Common myeloid progenitor, CD34-positive (primary cell): Measurements from ENCODE around the gene ZNF445.
"Not testable (repeated sequence)": the region's sequence is repeated elsewhere in the genome, so short reads cannot be mapped to it uniquely, and the experiment has no call there.

ENCODE experiments used
- CTCF ChIA-PET: fragments of 350-600 bp; sonication (Branson Sonifier 250); formaldehyde crosslinking; loops from one replicate; lab custom pipeline; 2021; ENCODE audit warnings: antibody characterized with exemption; lab: Charles Lee
- POLR2A ChIA-PET: fragments of 350-600 bp; sonication (Branson Sonifier 250); formaldehyde crosslinking; loops from one replicate; lab custom pipeline; 2021; ENCODE audit warnings: antibody characterized with exemption; lab: Charles Lee
- DNase-seq, 3 donors: peaks; one replicate each; pipeline versions ENCODE4 v3.0.0 to v3.0.0-alpha.2; 2013
- H3K27ac ChIP-seq, 2 experiments: 1 replicate in 1 of 2; 2 replicates in 1 of 2; pipeline ENCODE4 v1.7.0; 2013; ENCODE audit warnings: inconsistent platforms in 2 of 2, low read length in 2 of 2, mild to moderate bottlenecking in 2 of 2, low read depth in 1 of 2, moderate library complexity in 1 of 2; ENCODE audit not compliant: severe bottlenecking in 2 of 2, insufficient read depth in 1 of 2, poor library complexity in 1 of 2
- H3K27me3 ChIP-seq, 5 experiments: replicated peaks in 2 of 5; 1 replicate in 3 of 5; 2 replicates in 2 of 5; pipeline versions ENCODE4 v1.6.1 to v1.7.0; 2013; ENCODE audit warnings: low read length in 4 of 5, mild to moderate bottlenecking in 2 of 5, moderate library complexity in 2 of 5, inconsistent platforms in 1 of 5; ENCODE audit not compliant: insufficient read depth in 5 of 5, control insufficient read depth in 4 of 5
- H3K36me3 ChIP-seq, 4 experiments: 1 replicate in 2 of 4; 2 replicates in 2 of 4; pipeline versions ENCODE4 v1.6.1 to v1.7.0; 2013; ENCODE audit warnings: low read length in 3 of 4, control low read depth in 1 of 4, mild to moderate bottlenecking in 1 of 4; ENCODE audit not compliant: control insufficient read depth in 4 of 4, insufficient read depth in 4 of 4
- H3K4me1 ChIP-seq, 4 experiments: 1 replicate in 3 of 4; 2 replicates in 1 of 4; pipeline versions ENCODE4 v1.6.1 to v1.7.1; 2013; ENCODE audit warnings: low read length in 3 of 4, mild to moderate bottlenecking in 3 of 4, control low read depth in 1 of 4, inconsistent platforms in 1 of 4, moderate library complexity in 1 of 4; ENCODE audit not compliant: control insufficient read depth in 4 of 4, insufficient read depth in 4 of 4; ENCODE audit errors: control extremely low read depth in 1 of 4
- H3K4me3 ChIP-seq, 7 experiments: 1 replicate in 4 of 7; 2 replicates in 3 of 7; pipeline versions ENCODE4 v1.5.1 to v1.7.0; 2013; ENCODE audit warnings: mild to moderate bottlenecking in 7 of 7, low read length in 6 of 7, moderate library complexity in 6 of 7, inconsistent platforms in 2 of 7, low read depth in 2 of 7, control low read depth in 1 of 7; ENCODE audit not compliant: insufficient read depth in 4 of 7, control insufficient read depth in 1 of 7; ENCODE audit errors: extremely low read depth in 1 of 7
- H3K9me3 ChIP-seq, 5 experiments: 1 replicate in 4 of 5; 2 replicates in 1 of 5; pipeline versions ENCODE4 v1.6.1 to v1.7.1; 2013; ENCODE audit warnings: low read length in 4 of 5, mild to moderate bottlenecking in 2 of 5, inconsistent platforms in 1 of 5, low read depth in 1 of 5, moderate library complexity in 1 of 5; ENCODE audit not compliant: control insufficient read depth in 4 of 5, insufficient read depth in 2 of 5; ENCODE audit errors: control extremely low read depth in 1 of 5
- WGBS: methylation state at CpG from one replicate; pipeline ENCODE4 v1.1.5; 2013; ENCODE audit not compliant: insufficient coverage; 5-methylcytosine and 5-hydroxymethylcytosine counted together

ZNF445 gene

GRCh38 chr3:44470430-44470829 is 7.0 kb downstream of the ZNF445 start:
- H3K27me3 ChIP-seq, result no peaks in the 10 kb centered on the region
- ChIA-PET CTCF (interaction anchor here (3.4 kb wide), 1 partner anchor 9 kb away, joined by 13 read pairs; no protein-coding TSS in a partner anchor), POLR2A (no interaction called here)
- H3K4me3 ChIP-seq, result no peak overlapping the region
- peaks cover 0 to 7% (median 5%) of the 10 kb centered on the region in 4 experiments for H3K4me1 ChIP-seq
- DNase-seq, result no peak
- no peaks in the 10 kb centered on the region for H3K9me3 ChIP-seq
- no peak overlapping the region for H3K27ac ChIP-seq
- peaks cover 3 to 25% (median 17%) of the 10 kb centered on the region in 4 experiments for H3K36me3 ChIP-seq
- WGBS, result 100% methylated on average over 1 of the region's 1 CpG

- H3K4me3 ChIP-seq, result no peak overlapping the region
- peaks cover 0 to 6% (median 5%) of the 10 kb centered on the region in 4 experiments for H3K4me1 ChIP-seq
- H3K9me3 ChIP-seq, result no peaks in the 10 kb centered on the region
- CTCF ChIA-PET, result interaction anchor here (3.4 kb wide), 1 partner anchor 8 kb away, joined by 13 read pairs; no protein-coding TSS in a partner anchor
- 95% methylated on average over 3 of the region's 5 CpGs for WGBS
- no peak for DNase-seq
- H3K27ac ChIP-seq, result no peak overlapping the region
- peaks cover 3 to 25% (median 17%) of the 10 kb centered on the region in 4 experiments for H3K36me3 ChIP-seq
- no peaks in the 10 kb centered on the region for H3K27me3 ChIP-seq
- POLR2A ChIA-PET, result no interaction called here
These were observed 7.6 kb downstream of the ZNF445 start for GRCh38 chr3:44469914-44470313.

- 97% methylated on average over 5 of the region's 10 CpGs for WGBS
- Histone ChIP-seq H3K4me1 (peaks cover 0 to 6% (median 3%) of the 10 kb centered on the region in 4 experiments), H3K9me3 (no peaks in the 10 kb centered on the region), H3K4me3 (no peak overlapping the region), H3K36me3 (peaks cover 3 to 33% (median 21%) of the 10 kb centered on the region in 4 experiments), H3K27me3 (no peaks in the 10 kb centered on the region), H3K27ac (peak overlapping the region in 1 of 2 experiments; percentile 1)
- POLR2A ChIA-PET, result no interaction called here
- DNase-seq, result peak in 2 of 3 donors; percentile 10 to 16
- CTCF ChIA-PET, result no interaction called here
These were observed 8.6 kb downstream of the ZNF445 start for GRCh38 chr3:44468572-44469520.

DNA sequence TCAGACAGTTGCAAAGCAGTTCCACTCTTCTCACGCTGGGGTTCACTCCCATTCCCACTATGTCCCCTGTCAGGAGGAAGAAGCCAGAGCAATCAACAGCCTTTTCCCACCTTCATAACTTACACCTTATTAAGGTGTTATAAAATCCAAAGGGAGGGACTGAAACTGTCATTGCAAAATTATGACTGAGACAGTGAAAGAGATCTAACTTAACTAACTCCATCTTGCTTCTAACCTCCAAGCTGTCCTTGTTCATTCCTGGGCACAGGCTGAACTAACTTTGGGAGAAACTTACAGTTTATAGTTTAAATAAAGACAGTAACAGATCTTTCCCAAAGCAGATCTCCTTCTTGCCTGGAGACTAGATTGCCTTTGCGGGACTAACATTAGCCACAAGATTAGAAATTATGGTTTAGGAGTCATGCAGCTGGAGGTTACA is 9.4 kb downstream of the ZNF445 start:
- H3K4me3 ChIP-seq, H3K9me3 ChIP-seq, CTCF ChIA-PET, H3K4me1 ChIP-seq, H3K27ac ChIP-seq, POLR2A ChIA-PET, DNase-seq, H3K27me3 ChIP-seq: not testable (repeated sequence)
- H3K36me3 ChIP-seq, result peaks cover 8 to 41% (median 24%) of the 10 kb centered on the region in 4 experiments
- WGBS, result 100% methylated on average over 1 of the region's 2 CpGs

DNA sequence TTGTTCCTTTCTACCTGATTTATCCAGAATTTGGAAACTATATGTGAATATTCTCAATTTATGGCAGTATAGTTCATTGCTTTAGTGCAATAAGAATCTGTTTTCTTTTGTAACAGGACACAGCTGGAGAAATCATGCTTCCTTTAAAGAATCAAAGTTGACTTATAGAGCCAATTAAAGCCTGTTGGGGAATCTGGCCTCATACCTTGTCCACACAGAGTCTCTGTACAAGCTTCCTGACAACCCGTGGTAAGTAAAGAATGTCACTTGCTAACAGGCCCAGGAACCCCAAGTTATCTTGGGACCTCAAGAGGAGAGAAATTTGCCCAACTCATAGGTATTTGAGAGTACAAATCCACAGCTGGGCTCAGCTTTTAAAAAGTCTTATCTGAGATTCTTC is 10.2 kb downstream of the ZNF445 start:
- Histone ChIP-seq H3K9me3 (peaks cover 0 to 1% (median 0%) of the 10 kb centered on the region in 5 experiments), H3K36me3 (peaks cover 8 to 46% (median 28%) of the 10 kb centered on the region in 4 experiments), H3K4me1 (peaks cover 0 to 5% (median 2%) of the 10 kb centered on the region in 4 experiments), H3K27me3 (no peaks in the 10 kb centered on the region), H3K4me3 (no peak overlapping the region), H3K27ac (no peak overlapping the region)
- CTCF ChIA-PET, result interaction anchor here (1.1 kb wide), 1 partner anchor 30 kb away, joined by 4 read pairs; no protein-coding TSS in a partner anchor
- POLR2A ChIA-PET, result no interaction called here
- peak in 2 of 3 donors; percentile 4 to 13 for DNase-seq
- 43% methylated on average over 1 of the region's 1 CpG for WGBS

DNA sequence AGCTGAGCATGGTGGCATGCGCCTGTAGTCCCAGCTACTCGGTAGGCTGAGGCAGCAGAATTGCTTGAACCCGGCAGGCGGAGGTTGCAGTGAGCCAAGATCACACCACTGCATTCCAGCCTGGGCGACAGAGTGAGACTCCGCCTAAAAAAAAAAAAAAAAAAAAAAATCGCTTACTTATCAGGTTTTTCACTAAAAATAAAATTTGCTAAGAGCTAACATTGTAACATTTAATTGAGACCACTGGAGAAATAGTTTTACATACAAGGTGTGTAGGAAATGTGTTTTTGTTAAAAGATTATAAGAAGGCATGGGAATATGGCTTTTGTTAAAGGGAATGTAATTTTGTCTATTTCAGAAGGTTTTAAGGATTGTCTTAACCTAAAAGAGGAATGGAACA is 12.6 kb downstream of the ZNF445 start:
- POLR2A ChIA-PET, DNase-seq, H3K4me3 ChIP-seq, H3K27me3 ChIP-seq, H3K27ac ChIP-seq, H3K4me1 ChIP-seq: not testable (repeated sequence)
- H3K9me3 ChIP-seq, result peaks cover 1 to 22% (median 14%) of the 10 kb centered on the region in 5 experiments
- WGBS, result 100% methylated on average over 1 of the region's 7 CpGs
- H3K36me3 ChIP-seq, result peaks cover 10 to 58% (median 41%) of the 10 kb centered on the region in 4 experiments
- CTCF ChIA-PET, result interaction anchor here (0.9 to 1.4 kb wide), 3 partner anchors 7 to 13 kb away, joined by 3 read pairs; no protein-coding TSS in a partner anchor
